ENCODE measurements around the gene DNM3. TPM values are rescaled to one million over a fixed set of nuclear protein-coding genes. Genes with fewer than 3 reads are reported as not detected.

The DNM3 gene
- total and polyA plus RNA-seq, 9 of the 15 experiments (the other 6 are each of a cell fraction or from before 2014, with no cell fraction given), result 0.08 to 0.36 (median 0.22) TPM; not detected in 1

- WGBS (ENCODE audit: insufficient coverage, low coverage, missing lambda C conversion rate), result 2% methylated on average over 5 of the region's 5 CpGs
- FAIRE-seq, result no peak
- H3K9me1 ChIP-seq (ENCODE audit: control insufficient read depth, insufficient read depth, low read length), result no peaks in the 10 kb centered on the region
- POLR2A ChIA-PET, result interaction anchor here (0.6 to 1.2 kb wide), 2 partner anchors 8 to 39 kb away, joined by 3 read pairs; no protein-coding TSS in a partner anchor
- ATAC-seq, result peak; percentile 66
- no peaks in the 10 kb centered on the region for H3K36me3 ChIP-seq (ENCODE audit: control insufficient read depth, insufficient read depth, low read length)
- H3K79me2 ChIP-seq (ENCODE audit: control insufficient read depth, insufficient read depth, low read length), result no peaks in the 10 kb centered on the region
- DNase-seq (ENCODE audit: extremely low read depth in 1 of 4, low spot score in 3 of 4), result no peak
- H3K27me3 ChIP-seq (ENCODE audit: control insufficient read depth in 2 of 2, insufficient read depth in 2 of 2, low read length in 2 of 2), result peaks cover 2 to 10% of the 10 kb centered on the region in 2 experiments; a peak in 3 of 5 replicates
- no peaks in the 10 kb centered on the region for H4K20me1 ChIP-seq (replicated peaks; ENCODE audit: control insufficient read depth, insufficient read depth, low read length)
- in situ Hi-C loops (cut with MboI) (no loop called here), intact Hi-C loops (cut with micrococcal nuclease) (no loop called here)
- CTCF ChIA-PET (ENCODE audit: low intra/inter-chr PET ratio), result interaction anchor here (0.9 to 1.5 kb wide), 3 partner anchors 46 to 52 kb away, joined by 3 to 11 read pairs (median 4); no protein-coding TSS in a partner anchor
- no peaks in the 10 kb centered on the region for H3K4me1 ChIP-seq (replicated peaks in 1 of 2; ENCODE audit: control insufficient read depth in 2 of 2, insufficient read depth in 2 of 2, low read length in 2 of 2)
- no TSS peak for BruUV-seq (replicated peaks)
- H3K4me2 ChIP-seq (ENCODE audit: insufficient read depth, low read length), result no peak overlapping the region
- H3K27ac ChIP-seq (ENCODE audit: extremely low read depth, low read depth, low read length), result no peak overlapping the region
- H3K4me3 ChIP-seq, result no peak overlapping the region
- H2AFZ ChIP-seq (ENCODE audit: low read depth, low read length), result no peak overlapping the region
- no peaks in the 10 kb centered on the region for H3K9me3 ChIP-seq (replicated peaks; ENCODE audit: control insufficient read depth, insufficient read depth, low read depth, low read length)
- no peak overlapping the region for H3K9ac ChIP-seq (ENCODE audit: insufficient read depth in 1 of 2, low read depth in 2 of 2, low read length in 2 of 2)
- no peak for TF ChIP-seq GATA2 (CRISPR knock-in tag; IDR thresholded peaks at IDR 0.05)
- no peak for TF ChIP-seq ZNF24 (IDR thresholded peaks at IDR 0.05)
- TF ChIP-seq HDAC3 (IDR thresholded peaks at IDR 0.05; ENCODE audit: borderline replicate concordance, partially characterized antibody), result no peak
- TF ChIP-seq FOXA3 (CRISPR knock-in tag; conservative IDR thresholded peaks at IDR 0.05 in 1 of 2, IDR thresholded peaks at IDR 0.05 in 1 of 2), result no peak
- no peak for TF ChIP-seq HDAC1 (IDR thresholded peaks at IDR 0.05)
- peak; percentile 16; the same call in 1 of the 2 replicates for TF ChIP-seq REST (IDR thresholded peaks at IDR 0.05; ENCODE audit: borderline replicate concordance)
- TF ChIP-seq REST (CRISPR knock-in tag; IDR thresholded peaks at IDR 0.05; ENCODE audit: low read depth), result no peak
- no peak for TF ChIP-seq MAX (CRISPR knock-in tag; IDR thresholded peaks at IDR 0.05)
- no peak for TF ChIP-seq DEAF1 (CRISPR knock-in tag; IDR thresholded peaks at IDR 0.05)
- no peak for TF ChIP-seq CREB3L1 (IDR thresholded peaks at IDR 0.05; ENCODE audit: borderline replicate concordance, low read depth)
Observed at GRCh38 chr1:171850651-171851350, 9.5 kb downstream of the DNM3 start.
